Daoy (cell line): ENCODE measurements around the gene PTMA. TPM values are rescaled to one million over a fixed set of nuclear protein-coding genes. Genes with fewer than 3 reads are reported as not detected.

ENCODE experiments used
- total RNA-seq: library from RNA; depleted of rRNA; stranded (reverse); fragments of >200 nt; shearing (Covaris generic); gene quantifications from 2 replicates; pipeline ENCODE4 v1.2.3, GENCODE V29; 2014; rRNA removed

PTMA gene
- total RNA-seq, 1 experiment from 2014 or later: 969 TPM

Other genes starting within 250 kb of the PTMA start
- gene NCL, start 244.0 kb upstream of the PTMA start, total RNA-seq: 238 and 499 TPM in 2 replicates
- 0.09 TPM in 1 of 2 replicates, not detected in the other for gene NMUR1, start 178.1 kb upstream of the PTMA start, total RNA-seq
- gene TEX44, start 115.7 kb upstream of the PTMA start, total RNA-seq: not detected in 2 replicates
- 61.8 and 64.3 TPM in 2 replicates for gene PDE6D, start 72.8 kb downstream of the PTMA start, total RNA-seq
- 25.2 and 30.6 TPM in 2 replicates for gene COPS7B, start 77.9 kb downstream of the PTMA start, total RNA-seq
- not detected in 2 replicates for gene NPPC, start 217.9 kb downstream of the PTMA start, total RNA-seq